H9 (cell line): Measurements from ENCODE around the gene TEDDM1. TPM values are rescaled to one million over a fixed set of nuclear protein-coding genes. Genes with fewer than 3 reads are reported as not detected.

Experiments used
- DNase-seq: peaks from one replicate; pipeline ENCODE4 v3.0.0-alpha.2; 2017
- H2AFZ ChIP-seq: one replicate; pipeline ENCODE4 v1.6.1; 2013; ENCODE audit warnings: mild to moderate bottlenecking, low read length, control low read depth, moderate library complexity
- H2AK5ac ChIP-seq: 2 replicates; pipeline ENCODE4 v1.6.1; 2013; ENCODE audit warnings: low read length, control low read depth, mixed read lengths; ENCODE audit not compliant: insufficient read length
- H2BK120ac ChIP-seq: one replicate; pipeline ENCODE4 v1.6.1; 2013; ENCODE audit warnings: low read depth, mild to moderate bottlenecking, low read length, control low read depth, inconsistent platforms; ENCODE audit not compliant: poor library complexity, severe bottlenecking
- H2BK12ac ChIP-seq: 2 replicates; pipeline ENCODE4 v1.6.1; 2013; ENCODE audit warnings: low read length, control low read depth, mixed read lengths, low read depth; ENCODE audit not compliant: insufficient read length
- H2BK15ac ChIP-seq: 2 replicates; pipeline ENCODE4 v1.6.1; 2013; ENCODE audit warnings: low read depth, low read length, control low read depth
- H2BK20ac ChIP-seq: one replicate; pipeline ENCODE4 v1.6.1; 2013; ENCODE audit warnings: low read depth, mild to moderate bottlenecking, low read length, control low read depth, inconsistent platforms; ENCODE audit not compliant: poor library complexity, severe bottlenecking
- H2BK5ac ChIP-seq: 2 replicates; pipeline ENCODE4 v1.6.1; 2013; ENCODE audit warnings: low read length, control low read depth, mixed read lengths; ENCODE audit not compliant: insufficient read length
- H3K14ac ChIP-seq: 2 replicates; pipeline ENCODE4 v1.6.1; 2013; ENCODE audit warnings: low read length, control low read depth; ENCODE audit not compliant: insufficient read depth
- H3K18ac ChIP-seq: 2 replicates; pipeline ENCODE4 v1.6.1; 2013; ENCODE audit warnings: low read depth, mild to moderate bottlenecking, mixed read lengths, low read length, control low read depth; ENCODE audit not compliant: insufficient read length
- H3K23ac ChIP-seq: 2 replicates; pipeline ENCODE4 v1.6.1; 2013; ENCODE audit warnings: low read length, control low read depth, mixed read lengths, low read depth; ENCODE audit not compliant: insufficient read length
- H3K23me2 ChIP-seq: 2 replicates; pipeline ENCODE4 v1.6.1; 2013; ENCODE audit warnings: low read depth, mild to moderate bottlenecking, mixed read lengths, low read length, control low read depth; ENCODE audit not compliant: insufficient read length, poor library complexity, severe bottlenecking
- H3K27ac ChIP-seq: 2 replicates; pipeline ENCODE4 v1.5.1; 2013; ENCODE audit warnings: low read length, control low read depth, mixed read lengths, low read depth; ENCODE audit not compliant: insufficient read length
- H3K27me3 ChIP-seq: 2 replicates; pipeline ENCODE4 v1.6.1; 2013; ENCODE audit warnings: low read length, control low read depth, inconsistent platforms; ENCODE audit not compliant: insufficient read depth
- H3K4ac ChIP-seq: 2 replicates; pipeline ENCODE4 v1.6.1; 2013; ENCODE audit warnings: low read depth, mild to moderate bottlenecking, control low read depth, inconsistent platforms, low read length, moderate library complexity
- H3K4me1 ChIP-seq: 2 replicates; pipeline ENCODE4 v1.6.1; 2013; ENCODE audit warnings: low read length, control low read depth, inconsistent platforms; ENCODE audit not compliant: insufficient read depth
- H3K4me2 ChIP-seq: 2 replicates; pipeline ENCODE4 v1.6.1; 2013; ENCODE audit warnings: low read length, control low read depth, mixed read lengths; ENCODE audit not compliant: insufficient read length, insufficient read depth
- H3K56ac ChIP-seq: 2 replicates; pipeline ENCODE4 v1.6.1; 2013; ENCODE audit warnings: low read depth, mild to moderate bottlenecking, mixed read lengths, low read length, control low read depth; ENCODE audit not compliant: insufficient read length
- H3K79me1 ChIP-seq: 2 replicates; pipeline ENCODE4 v1.6.1; 2013; ENCODE audit warnings: low read depth, mild to moderate bottlenecking, moderate library complexity, low read length, control low read depth, inconsistent platforms; ENCODE audit not compliant: insufficient read depth, poor library complexity, severe bottlenecking
- H3K79me2 ChIP-seq: 2 replicates; pipeline ENCODE4 v1.6.1; 2013; ENCODE audit warnings: low read length, control low read depth, inconsistent platforms; ENCODE audit not compliant: insufficient read depth
- H3K9ac ChIP-seq: 2 replicates; pipeline ENCODE4 v1.6.1; 2013; ENCODE audit warnings: low read length, control low read depth, mixed read lengths; ENCODE audit not compliant: insufficient read length; ENCODE audit errors: extremely low read depth
- H3K9me3 ChIP-seq: one replicate; pipeline ENCODE4 v1.6.1; 2013; ENCODE audit warnings: low read depth, low read length, inconsistent platforms; ENCODE audit not compliant: control insufficient read depth
- H3T11ph ChIP-seq: one replicate; pipeline ENCODE4 v1.6.1; 2013; ENCODE audit warnings: mild to moderate bottlenecking, low read length, control low read depth, inconsistent platforms
- H4K20me1 ChIP-seq: one replicate; pipeline ENCODE4 v1.6.1; 2013; ENCODE audit not compliant: control insufficient read depth, insufficient read length, insufficient read depth
- H4K5ac ChIP-seq: 2 replicates; pipeline ENCODE4 v1.6.1; 2013; ENCODE audit warnings: low read depth, mild to moderate bottlenecking, mixed read lengths, low read length, control low read depth; ENCODE audit not compliant: insufficient read length
- H4K8ac ChIP-seq: replicated peaks from 2 replicates; pipeline ENCODE4 v1.6.1; 2013; ENCODE audit warnings: low read length, control low read depth, mixed read lengths, low read depth; ENCODE audit not compliant: insufficient read length
- H4K91ac ChIP-seq: 2 replicates; pipeline ENCODE4 v1.6.1; 2013; ENCODE audit warnings: low read depth, mild to moderate bottlenecking, moderate library complexity, mixed read lengths, low read length, control low read depth; ENCODE audit not compliant: insufficient read length
- H3K27ac Mint-ChIP-seq, 3 experiments: 2 replicates in 2 of 3; 3 replicates in 1 of 3; pipeline ENCODE4 v1.8.0; 2020 to 2021; ENCODE audit warnings: mixed read lengths in 3 of 3, mild to moderate bottlenecking in 1 of 3, moderate library complexity in 1 of 3
- H3K27me3 Mint-ChIP-seq: 2 replicates; pipeline ENCODE4 v1.8.0; 2021; ENCODE audit warnings: low read depth, mild to moderate bottlenecking, moderate library complexity, mixed read lengths
- H3K36me3 Mint-ChIP-seq, 3 experiments: 2 replicates in 2 of 3; 3 replicates in 1 of 3; pipeline ENCODE4 v1.8.0; 2020 to 2021; ENCODE audit warnings: low read depth in 3 of 3, mixed read lengths in 3 of 3; ENCODE audit not compliant: insufficient read depth in 1 of 3
- H3K4me1 Mint-ChIP-seq, 2 experiments: 2 replicates each; pipeline ENCODE4 v1.8.0; 2020; ENCODE audit warnings: mixed read lengths in 2 of 2
- H3K4me3 Mint-ChIP-seq, 2 experiments: 2 replicates in 1 of 2; 3 replicates in 1 of 2; pipeline ENCODE4 v1.8.0; 2020 to 2021; ENCODE audit warnings: mild to moderate bottlenecking in 2 of 2, mixed read lengths in 2 of 2, moderate library complexity in 1 of 2
- H3K9me3 Mint-ChIP-seq, 2 experiments: 2 replicates in 1 of 2; 3 replicates in 1 of 2; pipeline ENCODE4 v1.8.0; 2020; ENCODE audit warnings: mild to moderate bottlenecking in 2 of 2, mixed read lengths in 2 of 2, moderate library complexity in 1 of 2
- WGBS: extraction: QIAGEN DNeasy Blood & Tissue Kit; methylation state at CpG from one replicate; pipeline ENCODE4 v1.1.7; 2013; ENCODE audit warnings: missing lambda C conversion rate, low lambda C conversion rate, mixed read lengths; ENCODE audit not compliant: insufficient read length; ENCODE audit errors: extremely low coverage; 5-methylcytosine and 5-hydroxymethylcytosine counted together
- total RNA-seq: library from RNA; stranded (reverse); gene quantifications from 2 replicates; pipeline ENCODE4 v1.2.1, GENCODE V29; 2021
- TF ChIP-seq, protein P1 (sequence below): fragments of 200-600 bp; sonication (generic); conservative IDR thresholded peaks from 3 replicates; pipeline ENCODE4 v1.8.0; 2021; ENCODE audit warnings: antibody characterized with exemption, mild to moderate bottlenecking

Gene TEDDM1
- total RNA-seq, 1 experiment from 2014 or later: not detected

DNA sequence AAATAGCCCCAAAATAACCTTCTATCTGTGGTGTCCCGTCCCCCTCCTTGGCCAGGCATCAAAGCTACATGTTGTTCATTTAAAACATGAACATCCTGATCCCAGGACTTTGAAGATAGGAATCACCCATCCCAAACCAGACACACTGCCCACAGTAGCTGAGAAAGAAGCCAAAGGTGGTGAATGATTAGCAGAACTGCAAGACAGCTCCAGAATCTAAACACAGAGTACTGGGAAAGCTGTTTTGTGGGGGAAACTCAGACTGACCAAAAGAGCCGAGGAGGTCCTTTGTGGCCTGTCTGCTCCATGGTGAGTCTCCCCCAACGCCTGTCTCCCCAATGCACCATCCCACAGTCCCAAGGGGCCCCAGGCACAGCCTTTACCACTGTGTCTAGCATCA lies 7.3 kb upstream of the TEDDM1 start:
- TF ChIP-seq, protein P1, sequence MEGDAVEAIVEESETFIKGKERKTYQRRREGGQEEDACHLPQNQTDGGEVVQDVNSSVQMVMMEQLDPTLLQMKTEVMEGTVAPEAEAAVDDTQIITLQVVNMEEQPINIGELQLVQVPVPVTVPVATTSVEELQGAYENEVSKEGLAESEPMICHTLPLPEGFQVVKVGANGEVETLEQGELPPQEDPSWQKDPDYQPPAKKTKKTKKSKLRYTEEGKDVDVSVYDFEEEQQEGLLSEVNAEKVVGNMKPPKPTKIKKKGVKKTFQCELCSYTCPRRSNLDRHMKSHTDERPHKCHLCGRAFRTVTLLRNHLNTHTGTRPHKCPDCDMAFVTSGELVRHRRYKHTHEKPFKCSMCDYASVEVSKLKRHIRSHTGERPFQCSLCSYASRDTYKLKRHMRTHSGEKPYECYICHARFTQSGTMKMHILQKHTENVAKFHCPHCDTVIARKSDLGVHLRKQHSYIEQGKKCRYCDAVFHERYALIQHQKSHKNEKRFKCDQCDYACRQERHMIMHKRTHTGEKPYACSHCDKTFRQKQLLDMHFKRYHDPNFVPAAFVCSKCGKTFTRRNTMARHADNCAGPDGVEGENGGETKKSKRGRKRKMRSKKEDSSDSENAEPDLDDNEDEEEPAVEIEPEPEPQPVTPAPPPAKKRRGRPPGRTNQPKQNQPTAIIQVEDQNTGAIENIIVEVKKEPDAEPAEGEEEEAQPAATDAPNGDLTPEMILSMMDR: no peak
- Histone ChIP-seq H3K56ac (no peak overlapping the region), H3K9ac (no peak overlapping the region), H3K4me2 (no peak overlapping the region), H4K20me1 (no peaks in the 10 kb centered on the region), H3T11ph (no peak overlapping the region), H3K14ac (no peak overlapping the region), H3K79me1 (no peaks in the 10 kb centered on the region), H3K4me1 (no peaks in the 10 kb centered on the region; the same call in 1 of the 2 replicates), H4K91ac (no peak overlapping the region), H3K9me3 (no peaks in the 10 kb centered on the region), H3K18ac (no peak overlapping the region), H4K5ac (no peak overlapping the region), H2BK12ac (no peak overlapping the region), H3K79me2 (no peaks in the 10 kb centered on the region), H3K23ac (no peak overlapping the region), H2AFZ (no peak overlapping the region), H4K8ac (no peak overlapping the region), H2BK20ac (no peak overlapping the region), H3K27me3 (no peaks in the 10 kb centered on the region), H2AK5ac (no peak overlapping the region), H3K4ac (no peak overlapping the region), H2BK5ac (no peak overlapping the region), H3K23me2 (no peaks in the 10 kb centered on the region), H2BK120ac (no peak overlapping the region), H2BK15ac (no peak overlapping the region), H3K27ac (no peak overlapping the region)
- no peak for DNase-seq
- Mint-ChIP-seq H3K4me3 (no peak overlapping the region), H3K9me3 (peaks cover 4 to 6% of the 10 kb centered on the region in 2 experiments; a peak in 3 of 5 replicates), H3K27me3 (peaks cover 3% of the 10 kb centered on the region; the same call in 1 of the 2 replicates), H3K27ac (no peak overlapping the region), H3K4me1 (peaks cover 4 to 7% of the 10 kb centered on the region in 2 experiments; a peak in 3 of 4 replicates), H3K36me3 (peaks cover 0 to 5% (median 0%) of the 10 kb centered on the region in 3 experiments; a peak in 1 of 7 replicates)
- WGBS: no CpG with 5 or more reads among the region's 3 CpGs
